MM.1S (cell line): ENCODE results near the gene SORL1.

ENCODE experiments used
- DNase-seq: peaks from one replicate; pipeline ENCODE4 v3.0.0-alpha.2; 2015
- H2AFZ ChIP-seq: fragments of 300-600 bp; sonication (generic); 2 replicates; pipeline ENCODE4 v1.6.0; 2016; ENCODE audit warnings: antibody characterized with exemption, low read length
- H3F3A ChIP-seq: fragments of 300-600 bp; sonication (generic); 2 replicates; pipeline ENCODE4 v1.6.1; 2016; ENCODE audit warnings: mild to moderate bottlenecking, antibody characterized with exemption, low read length, moderate library complexity, mixed read lengths; ENCODE audit not compliant: insufficient read depth
- H3K27ac ChIP-seq: fragments of 300-600 bp; sonication (generic); 2 replicates; pipeline ENCODE4 v1.5.1; 2016; ENCODE audit warnings: mild to moderate bottlenecking, low read length
- H3K27me3 ChIP-seq: fragments of 300-600 bp; sonication (generic); replicated peaks from 2 replicates; pipeline ENCODE4 v1.6.0; 2016; ENCODE audit warnings: low read length; ENCODE audit not compliant: insufficient read depth
- H3K36me3 ChIP-seq: fragments of 300-600 bp; sonication (generic); replicated peaks from 2 replicates; pipeline ENCODE4 v1.6.1; 2016; ENCODE audit warnings: mild to moderate bottlenecking, low read length, mixed read lengths; ENCODE audit not compliant: insufficient read depth
- H3K4me1 ChIP-seq: fragments of 300-600 bp; sonication (generic); 2 replicates; pipeline ENCODE4 v1.6.1; 2016; ENCODE audit warnings: low read length, mixed read lengths
- H3K4me2 ChIP-seq: fragments of 300-600 bp; sonication (generic); 2 replicates; pipeline ENCODE4 v1.6.0; 2016; ENCODE audit warnings: low read depth, low read length
- H3K4me3 ChIP-seq: fragments of 300-600 bp; sonication (generic); 2 replicates; pipeline ENCODE4 v1.5.1; 2016; ENCODE audit warnings: low read length, mixed read lengths
- H3K79me2 ChIP-seq: fragments of 300-600 bp; sonication (generic); 2 replicates; pipeline ENCODE4 v1.6.1; 2016; ENCODE audit warnings: mixed run types, low read length, mixed read lengths
- H3K9ac ChIP-seq: fragments of 300-600 bp; sonication (generic); 2 replicates; pipeline ENCODE4 v1.6.1; 2016; ENCODE audit warnings: low read length, mixed read lengths
- H3K9me2 ChIP-seq: fragments of 300-600 bp; sonication (generic); replicated peaks from 2 replicates; pipeline ENCODE4 v1.6.1; 2016; ENCODE audit warnings: mild to moderate bottlenecking, low read length, mixed read lengths; ENCODE audit not compliant: insufficient read depth
- H3K9me3 ChIP-seq: fragments of 300-600 bp; sonication (generic); replicated peaks from 2 replicates; pipeline ENCODE4 v1.6.1; 2016; ENCODE audit warnings: mild to moderate bottlenecking, low read length, mixed read lengths; ENCODE audit not compliant: insufficient read depth
- H4K20me1 ChIP-seq: fragments of 300-600 bp; sonication (generic); 2 replicates; pipeline ENCODE4 v1.6.1; 2016; ENCODE audit warnings: mild to moderate bottlenecking, low read length, moderate library complexity, mixed read lengths; ENCODE audit not compliant: insufficient read depth
- CTCF ChIP-seq: fragments of 300-600 bp; sonication (generic); IDR thresholded peaks from 2 replicates; pipeline ENCODE4 v1.5.1; 2016; ENCODE audit warnings: antibody characterized with exemption, low read length, mixed read lengths
- EZH2 ChIP-seq: fragments of 300-600 bp; sonication (generic); optimal IDR thresholded peaks from 2 replicates; pipeline ENCODE3; 2017; ENCODE audit warnings: low read depth, mild to moderate bottlenecking, antibody characterized with exemption, low read length, mixed read lengths
- EZH2phosphoT487 ChIP-seq: fragments of 300-600 bp; sonication (generic); IDR thresholded peaks from 2 replicates; pipeline ENCODE4 v1.6.1; 2018; ENCODE audit warnings: antibody characterized with exemption, low read length

The SORL1 gene

GRCh38 chr11:121634273-121634672 lies 182.2 kb downstream of the SORL1 start:
- Histone ChIP-seq H3K4me1 (no peaks in the 10 kb centered on the region), H3K27me3 (no peaks in the 10 kb centered on the region), H2AFZ (no peak overlapping the region), H3K9me2 (no peaks in the 10 kb centered on the region), H3F3A (no peaks in the 10 kb centered on the region), H3K9ac (no peak overlapping the region), H4K20me1 (no peaks in the 10 kb centered on the region), H3K4me3 (no peak overlapping the region), H3K4me2 (no peak overlapping the region), H3K9me3 (no peaks in the 10 kb centered on the region), H3K27ac (no peak overlapping the region), H3K79me2 (no peaks in the 10 kb centered on the region), H3K36me3 (no peaks in the 10 kb centered on the region)
- TF ChIP-seq CTCF: no peak
- no peak for TF ChIP-seq EZH2
- TF ChIP-seq EZH2phosphoT487: no peak
- no peak for DNase-seq

- no peak overlapping the region for H3K4me2 ChIP-seq
- no peaks in the 10 kb centered on the region for H3K4me1 ChIP-seq
- H3K4me3 ChIP-seq: no peak overlapping the region
- no peak for DNase-seq
- no peaks in the 10 kb centered on the region for H4K20me1 ChIP-seq
- no peaks in the 10 kb centered on the region for H3K27me3 ChIP-seq
- H3K9ac ChIP-seq: no peak overlapping the region
- no peak overlapping the region for H3K27ac ChIP-seq
- H3K36me3 ChIP-seq: no peaks in the 10 kb centered on the region
- H3K9me2 ChIP-seq: no peaks in the 10 kb centered on the region
- TF ChIP-seq EZH2: no peak
- TF ChIP-seq EZH2phosphoT487: no peak
- TF ChIP-seq CTCF: no peak
- no peak overlapping the region for H2AFZ ChIP-seq
- no peaks in the 10 kb centered on the region for H3F3A ChIP-seq
- H3K9me3 ChIP-seq: no peaks in the 10 kb centered on the region
- no peaks in the 10 kb centered on the region for H3K79me2 ChIP-seq
These were observed 182.8 kb downstream of the SORL1 start for GRCh38 chr11:121634889-121635288.

GRCh38 chr11:121636081-121636799 lies 184.1 kb downstream of the SORL1 start:
- H4K20me1 ChIP-seq: no peaks in the 10 kb centered on the region
- H3K4me2 ChIP-seq: no peak overlapping the region
- no peaks in the 10 kb centered on the region for H3K27me3 ChIP-seq
- H3K79me2 ChIP-seq: no peaks in the 10 kb centered on the region
- H3K4me1 ChIP-seq: no peaks in the 10 kb centered on the region
- H2AFZ ChIP-seq: no peak overlapping the region
- H3K9ac ChIP-seq: no peak overlapping the region
- TF ChIP-seq EZH2phosphoT487 (no peak), CTCF (no peak), EZH2 (no peak)
- no peaks in the 10 kb centered on the region for H3K9me2 ChIP-seq
- H3K4me3 ChIP-seq: no peak overlapping the region
- H3K27ac ChIP-seq: no peak overlapping the region
- no peaks in the 10 kb centered on the region for H3K9me3 ChIP-seq
- H3K36me3 ChIP-seq: no peaks in the 10 kb centered on the region
- H3F3A ChIP-seq: no peaks in the 10 kb centered on the region
- no peak for DNase-seq
